Midbrain (tissue), 1 donor: ENCODE results near the gene VPS50.

Experiments used
- DNase-seq: peaks from one replicate; lab custom pipeline; 2025; lab: John Stamatoyannopoulos, UW

The VPS50 gene, protein sequence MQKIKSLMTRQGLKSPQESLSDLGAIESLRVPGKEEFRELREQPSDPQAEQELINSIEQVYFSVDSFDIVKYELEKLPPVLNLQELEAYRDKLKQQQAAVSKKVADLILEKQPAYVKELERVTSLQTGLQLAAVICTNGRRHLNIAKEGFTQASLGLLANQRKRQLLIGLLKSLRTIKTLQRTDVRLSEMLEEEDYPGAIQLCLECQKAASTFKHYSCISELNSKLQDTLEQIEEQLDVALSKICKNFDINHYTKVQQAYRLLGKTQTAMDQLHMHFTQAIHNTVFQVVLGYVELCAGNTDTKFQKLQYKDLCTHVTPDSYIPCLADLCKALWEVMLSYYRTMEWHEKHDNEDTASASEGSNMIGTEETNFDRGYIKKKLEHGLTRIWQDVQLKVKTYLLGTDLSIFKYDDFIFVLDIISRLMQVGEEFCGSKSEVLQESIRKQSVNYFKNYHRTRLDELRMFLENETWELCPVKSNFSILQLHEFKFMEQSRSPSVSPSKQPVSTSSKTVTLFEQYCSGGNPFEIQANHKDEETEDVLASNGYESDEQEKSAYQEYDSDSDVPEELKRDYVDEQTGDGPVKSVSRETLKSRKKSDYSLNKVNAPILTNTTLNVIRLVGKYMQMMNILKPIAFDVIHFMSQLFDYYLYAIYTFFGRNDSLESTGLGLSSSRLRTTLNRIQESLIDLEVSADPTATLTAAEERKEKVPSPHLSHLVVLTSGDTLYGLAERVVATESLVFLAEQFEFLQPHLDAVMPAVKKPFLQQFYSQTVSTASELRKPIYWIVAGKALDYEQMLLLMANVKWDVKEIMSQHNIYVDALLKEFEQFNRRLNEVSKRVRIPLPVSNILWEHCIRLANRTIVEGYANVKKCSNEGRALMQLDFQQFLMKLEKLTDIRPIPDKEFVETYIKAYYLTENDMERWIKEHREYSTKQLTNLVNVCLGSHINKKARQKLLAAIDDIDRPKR

DNA sequence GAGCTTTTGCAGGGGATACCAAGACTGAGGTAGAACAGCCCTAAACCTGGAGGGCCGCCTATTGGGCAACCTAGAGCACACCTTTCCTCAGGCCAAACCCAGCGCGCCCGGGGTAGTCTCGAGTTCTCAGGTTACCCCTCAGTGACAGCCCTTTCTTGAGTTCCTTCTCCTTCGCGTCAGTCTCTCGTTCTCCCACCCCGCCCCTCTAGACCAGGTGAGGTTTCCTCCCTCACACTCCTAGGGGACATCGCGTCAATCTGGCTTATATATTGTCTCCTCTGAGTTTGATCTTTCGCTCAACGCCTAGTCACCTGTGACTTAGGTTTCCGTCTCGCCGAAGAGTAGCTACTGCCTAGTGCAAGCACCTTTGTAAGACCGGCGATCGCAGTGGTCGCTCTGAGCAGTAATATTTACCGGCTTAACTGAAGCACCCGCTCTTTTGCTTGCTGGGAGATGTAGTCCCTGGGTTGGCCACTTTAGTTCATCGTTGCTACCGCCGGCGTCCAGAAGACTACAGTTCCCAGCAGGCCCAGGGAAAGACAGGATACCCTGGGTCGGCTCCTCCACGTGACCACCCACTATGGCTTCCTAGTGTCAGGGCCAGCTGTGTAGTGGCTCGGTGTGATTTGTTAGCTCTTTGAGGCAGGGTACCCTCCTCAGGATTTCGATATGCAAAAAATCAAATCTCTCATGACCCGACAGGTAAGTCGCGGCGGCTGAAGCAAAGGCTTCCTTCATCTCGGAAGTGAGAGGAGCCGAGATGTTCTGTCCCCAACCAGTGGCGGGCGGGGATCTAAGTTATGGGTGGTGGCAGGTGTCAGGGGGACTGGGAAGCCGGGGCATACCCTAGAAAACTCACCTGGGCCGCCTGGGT, at the start of gene VPS50:
Gene VPS50, plus strand, starts transcription at position 568 of the 874 bp plus-strand sequence. Its CDS starts 102 bp downstream, at position 670.
- DNase-seq = peak; percentile 98

DNA sequence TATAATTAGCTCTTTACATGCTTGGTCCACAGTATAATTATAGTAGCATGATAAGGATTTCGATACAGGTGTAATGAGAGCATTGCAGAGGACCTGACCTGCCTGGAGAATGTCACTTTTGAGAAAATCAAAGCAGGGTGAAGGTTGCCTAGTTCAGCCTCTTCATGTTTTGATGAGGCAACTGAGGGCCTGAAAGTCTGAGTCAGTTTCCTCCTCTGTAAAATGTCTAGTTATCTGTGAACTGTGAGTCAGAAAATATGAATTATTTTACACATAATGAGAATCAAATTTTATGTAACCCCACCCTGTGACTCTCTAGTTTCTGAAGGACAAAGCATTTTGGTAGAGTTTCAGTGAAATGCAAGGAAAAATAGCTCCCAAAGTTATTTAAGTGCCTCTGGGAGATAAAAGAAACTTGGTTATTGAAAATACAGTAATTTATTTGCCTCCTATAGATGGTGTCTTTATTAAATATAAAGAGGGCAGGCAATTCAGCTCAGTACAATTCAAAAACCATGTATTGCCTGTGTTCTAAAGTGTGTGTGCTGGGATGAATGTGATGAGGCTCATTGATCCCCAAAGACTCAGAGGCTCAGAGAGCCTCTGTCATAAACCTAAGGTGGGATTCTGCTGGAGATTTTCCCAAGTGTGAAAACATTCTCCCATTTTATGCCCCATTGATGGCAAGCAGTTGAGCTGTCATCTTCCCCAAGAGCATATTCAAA, 46.7 kb upstream of the VPS50 start:
- no peak for DNase-seq

DNA sequence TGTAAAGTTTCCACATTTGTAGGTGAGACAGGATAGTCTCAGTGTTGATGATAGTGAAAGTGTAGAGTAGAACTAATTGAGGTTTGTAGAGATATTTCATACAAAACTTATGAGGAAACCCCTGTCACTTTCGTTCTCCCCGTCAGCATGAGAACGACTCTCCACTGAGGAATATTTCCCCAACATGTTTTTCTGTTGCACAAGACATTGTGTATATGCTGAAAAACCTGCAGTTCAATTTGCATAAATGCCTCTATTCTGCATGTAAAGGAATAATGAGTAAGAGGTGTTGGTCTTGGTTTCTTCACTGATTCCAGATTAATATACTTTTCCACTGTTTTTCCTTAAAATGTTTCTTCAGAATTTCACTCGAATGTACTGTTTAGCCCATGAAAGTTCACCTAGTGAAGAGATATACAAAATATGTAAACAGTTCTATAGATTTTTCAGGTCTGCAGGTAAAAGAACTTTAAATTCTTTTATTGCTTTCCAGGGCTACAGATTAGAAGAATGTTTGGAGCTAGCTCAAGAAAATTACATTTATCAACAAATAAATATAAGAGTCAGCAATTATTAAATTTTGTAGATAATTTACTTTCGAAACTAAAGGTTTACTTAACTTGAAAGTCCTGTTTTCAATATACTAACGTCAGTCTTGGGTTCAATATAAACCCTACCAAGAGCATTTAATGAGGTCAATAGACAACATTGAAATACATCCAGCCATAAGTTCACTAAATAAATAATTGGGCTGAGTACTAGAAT, 43.1 kb upstream of the VPS50 start:
- no peak for DNase-seq

DNA sequence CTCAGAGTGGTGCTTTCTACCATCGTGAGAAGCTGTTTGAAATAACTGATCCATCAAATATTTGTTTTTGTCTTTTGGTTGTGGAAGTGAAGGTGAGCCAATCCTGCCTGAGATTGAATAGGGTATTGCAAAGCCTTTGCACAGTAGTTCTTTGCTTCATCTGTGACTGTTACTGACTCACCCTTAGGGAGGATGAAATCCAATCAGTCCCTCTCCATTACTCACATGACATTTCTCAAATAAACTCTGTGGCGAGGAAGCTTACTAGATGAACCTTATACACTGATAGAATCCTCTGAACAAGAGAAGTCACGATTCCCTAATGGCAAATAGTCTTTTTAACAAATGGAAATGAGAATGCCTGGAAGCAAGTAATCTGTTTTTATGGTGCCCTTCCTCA, 37.8 kb upstream of the VPS50 start:
- no peak for DNase-seq

DNA sequence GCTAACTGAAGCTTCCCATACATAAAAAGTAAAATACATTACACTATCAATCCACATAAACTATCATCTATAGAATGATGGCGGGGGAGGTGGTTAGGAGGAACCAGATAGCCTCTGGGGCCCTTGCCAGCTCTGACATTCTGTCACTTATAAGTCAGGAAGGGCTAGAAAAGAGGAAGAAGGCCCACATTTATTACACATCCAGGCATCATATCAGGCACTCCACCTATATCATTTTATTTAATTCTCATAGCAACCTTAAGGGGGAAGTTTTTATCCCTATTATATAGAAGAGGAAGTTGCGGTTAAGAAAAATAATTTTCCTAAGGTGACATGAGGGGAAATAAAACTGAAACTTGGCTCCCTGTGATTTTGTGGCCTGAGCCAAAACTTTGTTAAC, 35.8 kb upstream of the VPS50 start:
- no peak for DNase-seq

DNA sequence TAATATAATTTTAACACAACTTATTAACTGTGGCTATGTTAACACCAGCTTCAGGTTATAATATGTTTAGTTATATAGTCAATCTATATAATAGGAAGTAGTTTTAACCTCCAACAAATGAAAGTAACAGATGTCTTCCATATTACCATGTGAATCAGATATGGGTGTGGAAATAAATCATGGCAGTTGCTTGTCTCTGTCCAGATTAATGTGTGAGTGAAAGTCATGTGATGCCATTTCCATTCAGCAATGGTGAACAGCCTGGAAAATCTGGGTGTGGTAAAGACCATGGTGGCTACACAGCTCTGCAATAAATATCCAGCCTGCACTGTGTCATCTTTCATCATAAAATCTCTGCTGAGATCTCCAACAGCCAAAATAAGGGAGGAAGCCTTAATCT, 33.7 kb upstream of the VPS50 start:
- DNase-seq = no peak

DNA sequence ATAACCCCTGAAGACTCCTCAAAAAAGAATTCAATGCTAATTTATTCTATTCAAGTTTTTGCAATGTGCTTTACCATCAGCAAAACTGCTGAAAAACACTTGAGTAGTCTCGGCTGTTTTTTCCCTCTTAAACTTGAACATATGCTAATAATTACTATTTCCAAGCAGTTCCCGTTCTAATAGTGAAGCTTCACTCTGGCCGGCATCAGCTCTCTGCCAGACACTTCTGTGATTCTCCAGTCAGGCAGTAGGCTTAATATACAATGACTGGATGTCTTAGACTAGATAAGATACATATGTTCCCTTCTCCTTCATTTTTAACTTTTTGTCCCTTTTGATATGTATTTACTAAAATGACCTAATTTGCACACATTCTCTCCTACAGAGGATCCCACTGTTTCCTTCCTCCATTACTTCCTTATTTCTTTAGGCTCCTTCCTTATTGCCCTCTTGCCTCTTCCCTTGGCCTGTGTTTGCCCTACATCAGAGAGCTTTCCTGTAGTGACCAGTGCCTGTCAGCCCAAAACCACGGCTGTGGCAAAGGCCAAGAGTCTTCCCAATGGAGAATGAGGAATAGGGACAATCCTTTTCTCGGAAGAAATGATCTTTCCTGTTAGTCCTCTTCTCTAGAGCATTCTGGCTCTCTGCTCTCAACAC, 29.4 kb upstream of the VPS50 start:
- no peak for DNase-seq

DNA sequence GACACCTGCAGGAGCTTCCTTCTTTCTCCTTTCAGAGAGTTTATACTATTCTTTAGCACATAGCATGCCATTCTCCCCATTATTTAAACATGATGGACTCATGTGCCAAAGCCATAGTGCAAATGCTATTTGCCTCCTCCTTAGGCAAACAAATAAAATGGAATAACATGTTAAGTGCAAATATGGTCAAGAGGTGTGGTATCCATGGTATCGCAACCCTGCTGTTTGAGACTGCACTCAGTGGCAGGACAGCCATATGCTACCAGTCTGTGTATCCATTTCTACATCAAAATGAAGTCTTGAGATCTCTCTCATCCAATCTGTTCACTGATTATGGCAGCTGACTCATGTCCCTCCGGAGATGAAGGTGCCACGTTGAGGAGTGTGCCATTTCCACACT, 28.7 kb upstream of the VPS50 start:
- no peak for DNase-seq

DNA sequence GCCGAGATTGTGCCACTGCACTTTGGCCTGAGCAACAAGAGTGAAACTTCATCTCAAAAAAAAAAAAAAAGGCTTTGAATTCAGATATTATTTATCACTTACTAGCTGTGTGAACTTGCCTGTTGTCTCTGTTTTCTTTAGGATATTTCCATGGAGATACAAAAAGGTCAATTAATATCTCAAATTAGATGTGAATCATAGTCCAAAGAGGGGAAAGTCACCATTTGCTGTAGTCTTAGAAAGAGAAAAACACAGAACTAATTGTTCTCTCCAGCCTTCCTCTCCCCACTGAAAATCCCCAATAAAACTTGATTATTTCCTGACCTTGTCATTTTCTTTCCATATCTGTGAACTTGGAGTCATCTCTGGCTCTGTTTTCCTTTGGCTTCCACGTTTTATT, 27.1 kb upstream of the VPS50 start:
- DNase-seq = no peak

DNA sequence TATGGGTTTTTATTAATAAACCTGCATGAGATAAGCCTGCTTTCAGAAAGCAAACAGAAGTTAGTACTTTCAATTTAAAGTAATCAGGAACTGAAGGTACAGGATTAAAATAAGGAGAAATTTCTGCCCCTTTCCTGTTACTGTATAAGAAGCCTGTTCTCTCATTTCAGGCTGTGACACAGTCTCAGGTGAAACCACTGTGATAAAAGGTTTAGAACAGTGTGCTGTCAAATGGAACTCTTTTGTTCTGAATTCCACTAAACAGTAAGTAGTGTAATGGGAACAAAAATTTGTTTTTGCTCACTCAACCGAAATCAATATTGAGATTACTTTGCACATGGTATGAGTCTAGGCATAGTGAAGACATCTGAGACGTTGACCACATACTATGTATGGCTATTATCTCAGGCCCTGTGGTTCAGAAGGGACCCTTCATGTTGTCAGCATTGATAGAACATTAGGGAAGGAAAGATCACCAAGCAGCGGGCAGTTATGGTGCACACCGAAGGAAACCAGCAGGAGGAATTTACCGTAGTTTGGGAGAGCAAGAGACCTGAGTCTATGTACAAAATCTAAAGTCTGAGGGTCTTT, 20.8 kb upstream of the VPS50 start:
- no peak for DNase-seq

DNA sequence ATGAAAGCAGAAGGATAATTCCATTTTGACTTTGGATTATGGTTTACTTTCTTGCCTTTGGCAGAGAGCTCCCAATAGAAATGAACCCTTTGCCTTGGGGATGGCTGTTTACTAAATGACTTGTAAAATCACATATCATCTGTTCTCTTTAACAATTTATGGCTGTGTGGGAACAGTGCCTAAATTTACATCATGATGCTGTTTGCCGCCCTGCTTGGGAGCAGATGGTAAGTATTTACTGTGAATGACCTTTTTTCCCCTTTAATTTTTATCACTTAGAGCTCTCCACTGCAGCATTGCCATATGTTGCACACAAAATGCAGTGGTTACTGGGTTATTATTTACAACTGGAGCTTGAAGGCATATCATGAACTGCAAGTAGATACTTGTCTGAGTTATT, 19.3 kb upstream of the VPS50 start:
- DNase-seq = no peak

DNA sequence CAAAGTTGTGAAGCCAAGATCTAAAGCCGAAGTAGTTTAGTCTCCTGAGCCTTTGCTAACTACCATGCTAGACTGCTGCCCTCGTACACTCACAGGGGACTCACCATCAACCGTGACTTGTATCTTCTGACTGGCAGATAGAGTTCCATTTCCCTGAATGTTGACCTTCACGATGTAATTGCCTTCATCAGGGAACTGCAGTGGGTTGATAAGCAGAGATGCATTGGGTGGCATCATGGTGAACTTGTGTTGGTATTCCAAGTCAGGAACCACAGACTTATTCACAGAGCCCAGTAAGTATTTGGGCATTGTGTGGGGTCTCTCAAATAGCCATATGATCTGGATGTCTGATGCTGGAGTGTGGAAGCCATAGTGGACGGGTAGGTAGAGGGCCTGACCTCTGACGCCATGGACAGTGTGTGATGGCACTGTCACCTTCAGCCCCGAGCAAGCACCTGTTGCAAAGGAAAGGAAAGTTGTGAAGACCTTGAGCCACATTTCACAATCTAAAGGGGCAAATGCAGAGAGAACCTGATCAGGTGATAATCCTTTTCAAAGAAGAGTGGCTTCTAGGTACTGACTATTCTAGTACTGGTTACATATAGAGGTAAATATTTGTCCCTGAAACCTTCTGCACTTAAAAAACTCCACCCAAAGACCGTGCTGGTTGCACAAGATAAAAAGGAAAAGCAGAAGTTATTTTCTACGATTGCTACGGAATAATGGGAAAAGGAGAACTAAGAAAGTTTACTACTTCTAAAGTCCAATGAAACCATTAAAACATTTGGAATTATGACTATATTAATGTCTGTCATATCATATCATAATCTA, 13.0 kb upstream of the VPS50 start:
- DNase-seq = no peak

DNA sequence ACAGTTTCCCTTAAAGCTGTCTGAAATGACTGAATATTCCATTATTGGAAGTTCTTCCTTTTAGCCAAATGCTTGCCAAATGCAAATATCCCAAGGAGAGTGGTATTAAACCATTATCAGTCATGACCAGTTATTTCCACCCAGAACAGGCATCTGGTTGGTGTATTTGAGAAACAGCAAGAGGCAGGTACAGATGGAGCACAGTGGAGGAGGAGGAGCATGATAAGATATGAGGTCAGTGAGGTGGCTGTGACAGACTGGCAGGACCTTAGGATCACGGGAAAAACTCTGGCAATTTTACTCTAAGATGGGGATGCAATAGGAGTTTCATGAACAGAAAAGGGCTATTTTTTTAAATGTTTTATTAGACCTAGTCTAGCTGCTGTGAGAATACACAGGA, 12.3 kb upstream of the VPS50 start:
- DNase-seq = no peak

DNA sequence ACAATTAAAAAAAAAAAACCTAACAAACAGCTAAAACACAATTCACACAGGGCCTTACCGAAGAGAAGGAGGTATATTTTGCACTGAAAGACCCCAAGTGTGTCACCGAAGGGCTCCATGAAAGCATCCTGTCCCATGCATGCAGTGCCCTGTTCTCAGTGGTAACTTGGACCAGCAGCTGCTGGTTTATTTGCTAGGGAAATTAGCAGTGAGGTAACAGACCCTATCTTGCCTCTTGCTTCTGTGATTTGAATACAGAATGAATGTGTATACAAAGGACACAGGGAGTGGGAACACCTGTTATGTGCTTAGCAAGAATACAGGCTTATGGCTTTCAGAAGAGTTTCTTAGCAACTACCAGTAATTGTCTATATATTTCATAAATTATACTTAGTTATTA, 5.9 kb upstream of the VPS50 start, which contains the start of gene HEPACAM2:
Gene HEPACAM2, minus strand, starts transcription at position 160 of the 400 bp plus-strand sequence.
- no peak for DNase-seq

DNA sequence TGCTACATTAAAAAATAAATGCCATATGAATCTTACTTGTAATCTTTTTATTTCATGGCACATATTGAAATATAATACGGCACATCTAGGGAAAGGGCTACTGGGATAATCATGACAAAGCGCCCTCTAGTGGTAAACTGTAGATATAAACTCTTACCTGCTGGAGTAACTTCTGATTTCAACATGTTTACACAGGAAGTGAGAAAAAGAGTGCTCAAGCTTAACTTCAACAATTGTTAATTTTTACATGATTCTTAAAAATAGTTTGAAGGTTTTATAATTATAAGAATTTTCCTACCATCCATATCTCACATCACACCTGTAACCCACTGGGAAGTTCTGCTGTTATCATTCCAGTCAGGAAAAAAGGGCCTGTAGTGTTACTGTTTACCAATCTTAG, 3.9 kb upstream of the VPS50 start:
- DNase-seq = peak; percentile 34

DNA sequence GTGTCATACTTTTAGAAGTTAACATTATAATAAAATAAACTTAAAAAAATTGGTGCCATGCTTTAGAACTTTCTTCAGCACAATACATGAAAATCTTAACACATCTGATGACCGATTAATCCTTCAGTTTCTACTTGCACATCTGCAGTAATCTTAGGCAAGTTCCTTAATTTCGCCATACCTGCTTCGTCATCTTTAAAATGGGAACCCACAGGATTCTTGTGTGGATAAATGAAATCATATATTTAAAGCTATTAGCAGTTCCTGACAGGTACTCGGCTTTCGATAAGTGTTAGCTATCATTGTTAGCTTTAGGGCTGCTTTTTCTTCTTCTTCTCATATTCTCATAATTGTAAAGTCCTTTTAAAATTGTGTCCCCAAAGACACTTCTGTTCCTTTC, 907 bp upstream of the VPS50 start:
- DNase-seq = no peak

DNA sequence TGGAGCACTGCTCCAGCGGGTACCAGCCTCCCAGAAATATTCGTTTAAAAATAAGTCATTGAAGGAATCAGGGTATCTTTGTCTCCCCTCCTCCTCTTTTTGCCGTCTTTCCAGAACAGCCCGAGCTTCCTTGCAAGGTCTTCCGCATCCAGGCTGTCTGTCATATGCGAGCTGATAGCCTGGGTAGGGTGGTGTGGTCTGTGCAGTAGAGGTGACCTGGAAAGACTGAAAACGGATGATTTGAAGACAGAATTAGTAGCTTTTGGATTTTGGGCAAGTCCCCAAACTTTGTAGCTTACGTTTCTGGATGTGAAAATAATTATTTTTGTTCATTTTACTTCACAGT, 480 bp downstream of the VPS50 start:
- no peak for DNase-seq

DNA sequence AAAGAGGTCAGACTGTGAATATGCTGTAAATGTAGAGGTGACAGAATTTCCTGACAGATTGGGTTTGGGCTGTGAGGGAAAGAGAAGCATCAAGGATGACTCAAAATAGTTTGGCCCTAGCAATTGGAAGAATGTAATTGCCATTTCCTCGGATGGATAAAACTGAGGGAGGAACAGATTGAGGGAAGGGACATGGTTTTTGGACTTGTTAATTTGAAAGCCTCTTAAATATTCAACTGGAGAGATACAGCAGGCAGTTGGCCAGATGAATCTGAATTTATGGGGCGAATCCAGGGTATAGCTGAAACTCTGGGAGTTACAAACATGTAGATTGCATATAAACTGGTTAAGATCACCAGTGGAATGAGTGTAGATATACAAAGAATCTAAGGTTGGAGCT, 3.4 kb downstream of the VPS50 start:
- DNase-seq = no peak

DNA sequence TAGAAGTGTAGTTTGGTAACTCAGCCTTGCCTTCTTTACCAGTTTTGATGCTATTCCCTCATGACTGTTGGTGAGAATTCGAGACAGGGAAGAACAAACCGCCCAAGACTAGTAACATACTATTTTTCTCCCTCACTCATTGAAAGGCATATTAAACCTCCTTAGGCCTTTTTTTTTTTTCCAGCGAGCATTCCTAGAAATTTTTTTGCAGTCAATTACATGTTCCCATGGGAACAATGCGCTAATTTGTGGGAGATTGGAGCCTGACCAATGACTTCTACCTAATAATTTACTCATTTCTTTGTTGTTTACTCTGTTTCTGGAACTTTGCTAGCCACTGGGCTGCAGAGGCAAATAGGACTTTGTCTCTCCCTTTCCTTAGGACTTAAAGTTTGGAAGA, 6.0 kb downstream of the VPS50 start:
- no peak for DNase-seq
